Measurements from ENCODE around the gene SLC6A1.

- TF ChIP-seq POLR2A (IDR thresholded peaks at IDR 0.05; ENCODE audit: low read depth, low read length): no peak
- TF ChIP-seq RFX5 (IDR thresholded peaks at IDR 0.05; ENCODE audit: low read depth, low read length): no peak
- TF ChIP-seq, protein P1, sequence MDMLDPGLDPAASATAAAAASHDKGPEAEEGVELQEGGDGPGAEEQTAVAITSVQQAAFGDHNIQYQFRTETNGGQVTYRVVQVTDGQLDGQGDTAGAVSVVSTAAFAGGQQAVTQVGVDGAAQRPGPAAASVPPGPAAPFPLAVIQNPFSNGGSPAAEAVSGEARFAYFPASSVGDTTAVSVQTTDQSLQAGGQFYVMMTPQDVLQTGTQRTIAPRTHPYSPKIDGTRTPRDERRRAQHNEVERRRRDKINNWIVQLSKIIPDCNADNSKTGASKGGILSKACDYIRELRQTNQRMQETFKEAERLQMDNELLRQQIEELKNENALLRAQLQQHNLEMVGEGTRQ (IDR thresholded peaks at IDR 0.05; ENCODE audit: low read depth, low read length): no peak
- TF ChIP-seq CTCF (conservative IDR thresholded peaks at IDR 0.05; ENCODE audit: low read depth, low read length): no peak
- TF ChIP-seq FOS (IDR thresholded peaks at IDR 0.05; ENCODE audit: low read depth, low read length): no peak
- no peak for TF ChIP-seq SMC3 (IDR thresholded peaks at IDR 0.05; ENCODE audit: low read depth, low read length)
- no peak for TF ChIP-seq RCOR1 (IDR thresholded peaks at IDR 0.05; ENCODE audit: insufficient replicate concordance, low read length)
- no peak for TF ChIP-seq MXI1 (IDR thresholded peaks at IDR 0.05; ENCODE audit: borderline replicate concordance, low read depth, low read length)
- TF ChIP-seq CHD1 (IDR thresholded peaks at IDR 0.05; ENCODE audit: low read depth, low read length): no peak
These were observed 37.8 kb upstream of the SLC6A1 start for GRCh38 chr3:10954740-10955139.

Measured in IMR-90 (cell line).